Common myeloid progenitor, CD34-positive (primary cell): ENCODE results near the gene MEIOC.
"Not testable (repeated sequence)": the region's sequence is repeated elsewhere in the genome, so short reads cannot be mapped to it uniquely, and the experiment has no call there.

ENCODE experiments used
- CTCF ChIA-PET: fragments of 350-600 bp; sonication (Branson Sonifier 250); formaldehyde crosslinking; loops from one replicate; lab custom pipeline; 2021; ENCODE audit warnings: antibody characterized with exemption; lab: Charles Lee
- POLR2A ChIA-PET: fragments of 350-600 bp; sonication (Branson Sonifier 250); formaldehyde crosslinking; loops from one replicate; lab custom pipeline; 2021; ENCODE audit warnings: antibody characterized with exemption; lab: Charles Lee
- DNase-seq, 3 donors: peaks; one replicate each; pipeline versions ENCODE4 v3.0.0 to v3.0.0-alpha.2; 2013
- H3K27ac ChIP-seq, 2 experiments: 1 replicate in 1 of 2; 2 replicates in 1 of 2; pipeline ENCODE4 v1.7.0; 2013; ENCODE audit warnings: inconsistent platforms in 2 of 2, low read length in 2 of 2, mild to moderate bottlenecking in 2 of 2, low read depth in 1 of 2, moderate library complexity in 1 of 2; ENCODE audit not compliant: severe bottlenecking in 2 of 2, insufficient read depth in 1 of 2, poor library complexity in 1 of 2
- H3K27me3 ChIP-seq, 5 experiments: replicated peaks in 2 of 5; 1 replicate in 3 of 5; 2 replicates in 2 of 5; pipeline versions ENCODE4 v1.6.1 to v1.7.0; 2013; ENCODE audit warnings: low read length in 4 of 5, mild to moderate bottlenecking in 2 of 5, moderate library complexity in 2 of 5, inconsistent platforms in 1 of 5; ENCODE audit not compliant: insufficient read depth in 5 of 5, control insufficient read depth in 4 of 5
- H3K36me3 ChIP-seq, 4 experiments: 1 replicate in 2 of 4; 2 replicates in 2 of 4; pipeline versions ENCODE4 v1.6.1 to v1.7.0; 2013; ENCODE audit warnings: low read length in 3 of 4, control low read depth in 1 of 4, mild to moderate bottlenecking in 1 of 4; ENCODE audit not compliant: control insufficient read depth in 4 of 4, insufficient read depth in 4 of 4
- H3K4me1 ChIP-seq, 4 experiments: 1 replicate in 3 of 4; 2 replicates in 1 of 4; pipeline versions ENCODE4 v1.6.1 to v1.7.1; 2013; ENCODE audit warnings: low read length in 3 of 4, mild to moderate bottlenecking in 3 of 4, control low read depth in 1 of 4, inconsistent platforms in 1 of 4, moderate library complexity in 1 of 4; ENCODE audit not compliant: control insufficient read depth in 4 of 4, insufficient read depth in 4 of 4; ENCODE audit errors: control extremely low read depth in 1 of 4
- H3K4me3 ChIP-seq, 7 experiments: 1 replicate in 4 of 7; 2 replicates in 3 of 7; pipeline versions ENCODE4 v1.5.1 to v1.7.0; 2013; ENCODE audit warnings: mild to moderate bottlenecking in 7 of 7, low read length in 6 of 7, moderate library complexity in 6 of 7, inconsistent platforms in 2 of 7, low read depth in 2 of 7, control low read depth in 1 of 7; ENCODE audit not compliant: insufficient read depth in 4 of 7, control insufficient read depth in 1 of 7; ENCODE audit errors: extremely low read depth in 1 of 7
- H3K9me3 ChIP-seq, 5 experiments: 1 replicate in 4 of 5; 2 replicates in 1 of 5; pipeline versions ENCODE4 v1.6.1 to v1.7.1; 2013; ENCODE audit warnings: low read length in 4 of 5, mild to moderate bottlenecking in 2 of 5, inconsistent platforms in 1 of 5, low read depth in 1 of 5, moderate library complexity in 1 of 5; ENCODE audit not compliant: control insufficient read depth in 4 of 5, insufficient read depth in 2 of 5; ENCODE audit errors: control extremely low read depth in 1 of 5
- WGBS: methylation state at CpG from one replicate; pipeline ENCODE4 v1.1.5; 2013; ENCODE audit not compliant: insufficient coverage; 5-methylcytosine and 5-hydroxymethylcytosine counted together

The MEIOC gene

GRCh38 chr17:44693609-44694008, 37.3 kb downstream of the MEIOC start:
- POLR2A ChIA-PET: no interaction called here
- no peak overlapping the region for H3K27ac ChIP-seq
- WGBS: 90% methylated on average over 5 of the region's 11 CpGs
- CTCF ChIA-PET: no interaction called here
- no peaks in the 10 kb centered on the region for H3K9me3 ChIP-seq
- DNase-seq: no peak
- H3K4me3 ChIP-seq: no peak overlapping the region
- H3K36me3 ChIP-seq: no peaks in the 10 kb centered on the region
- H3K4me1 ChIP-seq: peaks cover 5 to 18% (median 14%) of the 10 kb centered on the region in 4 experiments
- H3K27me3 ChIP-seq: no peaks in the 10 kb centered on the region

- H3K36me3 ChIP-seq, H3K27me3 ChIP-seq, H3K9me3 ChIP-seq, H3K4me3 ChIP-seq, POLR2A ChIA-PET, H3K4me1 ChIP-seq, H3K27ac ChIP-seq, DNase-seq, CTCF ChIA-PET: not testable (repeated sequence)
- 93% methylated on average over 4 of the region's 10 CpGs for WGBS
These were observed 44.0 kb downstream of the MEIOC start for GRCh38 chr17:44700288-44700687.

DNA sequence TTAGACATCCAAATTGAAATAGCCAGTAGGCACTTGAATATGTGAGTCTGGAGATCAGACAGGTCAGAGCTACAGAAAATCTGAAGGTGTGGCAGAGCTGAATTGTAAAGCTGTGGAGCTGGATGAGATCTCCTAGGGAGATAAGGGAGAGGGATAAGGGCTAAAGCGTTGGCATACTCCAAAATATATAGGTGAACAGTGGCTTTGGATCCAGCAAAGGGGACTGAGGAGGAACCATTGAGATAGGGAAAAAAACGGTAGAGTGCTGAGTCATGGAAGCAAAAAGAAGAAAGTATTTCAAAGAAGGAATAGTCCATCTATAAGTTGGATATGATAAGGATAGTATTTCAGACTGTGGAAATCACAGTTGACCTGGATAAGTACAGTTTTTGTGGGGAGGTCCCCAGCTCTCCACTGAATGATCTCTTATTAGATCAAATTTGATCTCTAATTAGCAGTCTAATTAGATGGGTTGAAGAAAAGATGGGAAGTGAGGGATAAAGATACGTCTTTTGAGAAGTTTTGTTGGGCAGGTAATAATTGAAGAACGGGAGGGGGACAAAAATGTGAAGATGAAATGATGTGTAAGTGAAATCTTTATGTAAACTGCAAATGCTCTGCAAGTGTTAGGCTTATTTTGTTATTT, 51.6 kb downstream of the MEIOC start:
- peak overlapping the region; percentile 80 to 88 for H3K27ac ChIP-seq
- peaks cover 13 to 19% (median 16%) of the 10 kb centered on the region in 4 experiments for H3K4me1 ChIP-seq
- WGBS: 42% methylated on average over 2 of the region's 4 CpGs
- ChIA-PET POLR2A (interaction anchor here (1.3 kb wide), 1 partner anchor 60 kb away, joined by 4 read pairs; no protein-coding TSS in a partner anchor), CTCF (interaction anchor here (1.1 kb wide), 1 partner anchor 17 kb away, joined by 5 read pairs; no protein-coding TSS in a partner anchor)
- H3K9me3 ChIP-seq: no peaks in the 10 kb centered on the region
- no peaks in the 10 kb centered on the region for H3K27me3 ChIP-seq
- peak in 2 of 3 donors; percentile 36 to 39 for DNase-seq
- peak overlapping the region in 6 of 7 experiments; percentile 79 to 99 (median 96) for H3K4me3 ChIP-seq
- no peaks in the 10 kb centered on the region for H3K36me3 ChIP-seq

DNA sequence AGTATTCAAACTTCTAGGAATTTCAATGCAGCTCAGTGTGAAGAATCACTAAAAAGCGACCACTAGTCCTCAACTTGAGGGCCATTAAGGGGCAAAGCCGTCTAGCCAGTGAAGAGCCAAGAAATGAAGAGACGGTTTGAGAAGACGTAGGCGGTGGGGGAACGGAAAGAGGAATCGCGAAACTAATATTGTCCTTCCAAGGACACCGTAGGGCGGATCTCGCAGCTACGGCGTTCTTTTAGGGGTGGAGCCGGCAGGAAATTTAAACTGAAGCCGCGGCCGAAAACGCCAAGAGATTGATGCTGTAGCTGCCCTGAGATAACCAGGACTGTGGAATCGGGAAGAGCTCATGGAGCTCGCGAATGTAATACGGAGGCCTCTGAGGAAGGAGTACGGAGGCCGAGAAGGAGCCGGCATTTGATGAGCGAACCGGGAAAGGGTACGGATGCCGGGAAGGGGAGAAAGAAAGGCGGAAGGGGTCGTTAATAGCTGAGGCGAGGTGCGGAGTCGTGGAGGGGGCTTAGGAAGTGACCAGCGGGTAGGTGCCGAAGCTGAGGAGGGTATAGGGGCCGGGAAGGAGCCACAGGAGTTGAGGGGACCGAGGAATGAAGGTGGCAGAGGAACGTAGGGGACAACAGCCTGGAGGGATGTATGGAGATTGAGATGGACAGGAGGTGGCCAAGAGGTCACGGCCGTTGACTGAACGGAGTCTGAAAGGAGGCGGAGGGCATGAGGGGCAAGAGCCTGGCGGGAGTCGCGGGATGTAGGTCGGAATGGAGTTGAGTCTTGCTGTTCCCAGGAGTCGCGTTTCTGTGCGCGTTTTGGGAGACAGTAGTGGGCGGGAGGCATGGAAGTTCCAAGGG, 52.4 kb downstream of the MEIOC start, which contains the start of gene DBF4B:
TSS of gene DBF4B (plus strand) at position 265 of the 863 bp plus-strand sequence. CDS start at position 421, 156 bp downstream.
- CTCF ChIA-PET: interaction anchor here (1.1 kb wide), 1 partner anchor 17 kb away, joined by 5 read pairs; no protein-coding TSS in a partner anchor
- POLR2A ChIA-PET: interaction anchor here (1.3 kb wide), 1 partner anchor 59 kb away, joined by 4 read pairs; no protein-coding TSS in a partner anchor
- Histone ChIP-seq H3K9me3 (no peaks in the 10 kb centered on the region), H3K36me3 (peaks cover 0 to under 1% (median under 1%) of the 10 kb centered on the region in 4 experiments), H3K27me3 (no peaks in the 10 kb centered on the region), H3K4me3 (peak within 1 kb of the TSS; percentile 79 to 99 (median 95)), H3K27ac (peak within 1 kb of the TSS; percentile 80 to 88), H3K4me1 (peaks cover 13 to 19% (median 16%) of the 10 kb centered on the region in 4 experiments)
- under 1% methylated on average over 52 of the region's 52 CpGs for WGBS
- DNase-seq: peak; percentile 90 to 95 (median 93)

DNA sequence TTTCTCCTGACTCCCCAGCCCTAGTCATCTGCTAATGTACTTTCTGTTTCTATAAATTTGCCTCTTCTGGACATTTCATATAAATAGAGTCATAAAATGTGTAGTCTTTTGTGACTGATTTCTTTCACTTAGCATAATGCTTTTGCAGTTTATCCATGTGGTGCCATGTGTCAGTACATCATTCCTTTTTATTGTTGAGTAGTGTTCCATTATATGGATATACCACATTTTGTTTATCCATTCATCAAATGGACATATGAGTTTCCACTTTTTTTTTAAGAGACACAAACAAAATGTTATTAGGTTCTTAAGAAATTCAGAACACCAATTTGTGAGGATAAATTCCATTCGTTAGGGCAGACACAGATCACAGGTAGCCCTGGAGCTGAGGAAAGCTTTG, 63.2 kb downstream of the MEIOC start:
- no peaks in the 10 kb centered on the region for H3K27me3 ChIP-seq
- WGBS: 100% methylated on average over 1 of the region's 1 CpG
- DNase-seq: no peak
- CTCF ChIA-PET: no interaction called here
- no peak overlapping the region for H3K4me3 ChIP-seq
- no peak overlapping the region for H3K27ac ChIP-seq
- H3K9me3 ChIP-seq: no peaks in the 10 kb centered on the region
- peaks cover 2 to 36% (median 14%) of the 10 kb centered on the region in 4 experiments for H3K36me3 ChIP-seq
- no peaks in the 10 kb centered on the region for H3K4me1 ChIP-seq
- POLR2A ChIA-PET: interaction anchor here (0.6 kb wide), 1 partner anchor 819 kb away, joined by 4 read pairs; no protein-coding TSS in a partner anchor

GRCh38 chr17:44722254-44722653, 66.0 kb downstream of the MEIOC start:
- Histone ChIP-seq H3K4me3 (no peak overlapping the region), H3K27ac (no peak overlapping the region), H3K27me3 (no peaks in the 10 kb centered on the region), H3K4me1 (no peaks in the 10 kb centered on the region), H3K36me3 (peaks cover 2 to 45% (median 16%) of the 10 kb centered on the region in 4 experiments), H3K9me3 (no peaks in the 10 kb centered on the region)
- 100% methylated on average over 3 of the region's 5 CpGs for WGBS
- DNase-seq: no peak
- ChIA-PET POLR2A (no interaction called here), CTCF (interaction anchor here (1.4 kb wide), 1 partner anchor 12 kb away, joined by 3 read pairs; no protein-coding TSS in a partner anchor)
